ENCODE data around the gene RFX8.
"Not testable (repeated sequence)": the region's sequence is repeated elsewhere in the genome, so short reads cannot be mapped to it uniquely, and the experiment has no call there.

Gene RFX8

GRCh38 chr2:101474731-101475384 lies at the start of gene RFX8:
RFX8 (minus strand) TSS chr2:101475112; CDS start chr2:101466848, 8,264 bp downstream.
- DNase-seq (ENCODE audit: low read depth): peak; percentile 93

- DNase-seq (ENCODE audit: low read depth): no peak
These were observed 46.6 kb upstream of the RFX8 start for GRCh38 chr2:101521487-101521886.

- peak; percentile 72 for DNase-seq (ENCODE audit: low read depth)
These were observed 45.3 kb upstream of the RFX8 start for GRCh38 chr2:101520246-101520645.

- DNase-seq (ENCODE audit: low read depth): peak; percentile 73
These were observed 43.9 kb upstream of the RFX8 start for GRCh38 chr2:101518578-101519492.

GRCh38 chr2:101517758-101518271 lies 42.9 kb upstream of the RFX8 start:
- DNase-seq (ENCODE audit: low read depth): peak; percentile 90

GRCh38 chr2:101516823-101517690 lies 42.1 kb upstream of the RFX8 start:
- DNase-seq (ENCODE audit: low read depth): peak; percentile 96

GRCh38 chr2:101516349-101516748 lies 41.4 kb upstream of the RFX8 start:
- no peak for DNase-seq (ENCODE audit: low read depth)

GRCh38 chr2:101515477-101515876 lies 40.6 kb upstream of the RFX8 start:
- DNase-seq (ENCODE audit: low read depth): peak; percentile 92

- DNase-seq (ENCODE audit: low read depth): no peak
These were observed 38.1 kb upstream of the RFX8 start for GRCh38 chr2:101512993-101513392.

- DNase-seq (ENCODE audit: low read depth): no peak
These were observed 36.5 kb upstream of the RFX8 start for GRCh38 chr2:101511381-101511780.

GRCh38 chr2:101509499-101510284 lies 34.8 kb upstream of the RFX8 start:
- DNase-seq (ENCODE audit: low read depth): peak; percentile 38

- DNase-seq (ENCODE audit: low read depth): no peak
These were observed 33.7 kb upstream of the RFX8 start for GRCh38 chr2:101508636-101509035.

GRCh38 chr2:101505276-101505675 lies 30.4 kb upstream of the RFX8 start:
- not testable (repeated sequence) for DNase-seq (ENCODE audit: low read depth)

GRCh38 chr2:101504744-101505143 lies 29.8 kb upstream of the RFX8 start:
- not testable (repeated sequence) for DNase-seq (ENCODE audit: low read depth)

- no peak for DNase-seq (ENCODE audit: low read depth)
These were observed 27.2 kb upstream of the RFX8 start for GRCh38 chr2:101502095-101502494.

- peak; percentile 22 for DNase-seq (ENCODE audit: low read depth)
These were observed 26.5 kb upstream of the RFX8 start for GRCh38 chr2:101501443-101501842.

- peak; percentile 87 for DNase-seq (ENCODE audit: low read depth)
These were observed 25.9 kb upstream of the RFX8 start for GRCh38 chr2:101500860-101501259.

GRCh38 chr2:101500180-101500579 lies 25.3 kb upstream of the RFX8 start:
- DNase-seq (ENCODE audit: low read depth): peak; percentile 43

- DNase-seq (ENCODE audit: low read depth): no peak
These were observed 21.4 kb upstream of the RFX8 start for GRCh38 chr2:101496279-101496678.

- DNase-seq (ENCODE audit: low read depth): peak; percentile 90
These were observed 18.1 kb upstream of the RFX8 start for GRCh38 chr2:101492936-101493473.

- DNase-seq (ENCODE audit: low read depth): no peak
These were observed 12.1 kb upstream of the RFX8 start for GRCh38 chr2:101486994-101487393.

Data from amniotic epithelial cell (primary cell).